Breast epithelium (tissue), 3 donors: ENCODE data around the gene IAH1.

Source experiments
- POLR2AphosphoS5 ChIP-seq, 3 donors: sonication (generic); formaldehyde crosslinking; IDR thresholded peaks; one replicate each; pipeline ENCODE4 v1.6.1; 2017; ENCODE audit warnings: antibody characterized with exemption in 3 of 3
- TF ChIP-seq, protein P1 (sequence below), 3 donors: fragments of 450-650 bp; IDR thresholded peaks; one replicate each; pipeline ENCODE4 v1.5.1; 2016 to 2017; ENCODE audit warnings: antibody characterized with exemption in 3 of 3, mild to moderate bottlenecking in 3 of 3, moderate library complexity in 3 of 3

DNA sequence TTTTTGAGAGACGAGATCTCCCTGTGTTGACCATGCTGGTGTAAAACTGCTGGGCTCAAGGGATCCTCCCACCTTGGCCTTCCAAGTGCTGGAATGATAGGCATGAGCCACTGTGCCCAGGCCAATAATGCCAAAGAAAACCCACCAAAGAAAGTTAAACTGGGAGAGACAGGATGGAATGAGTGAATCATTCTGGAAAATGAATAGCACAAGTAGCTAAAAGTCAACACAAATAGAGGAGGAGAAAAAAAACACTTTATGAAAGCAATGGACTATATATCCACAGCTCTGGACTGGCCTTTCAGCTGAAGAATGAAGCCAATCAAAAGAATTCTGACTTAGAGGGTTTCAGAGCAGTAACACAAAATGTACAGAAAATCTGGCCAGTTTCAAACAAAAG is 23.9 kb downstream of the IAH1 start:
- TF ChIP-seq, protein P1, sequence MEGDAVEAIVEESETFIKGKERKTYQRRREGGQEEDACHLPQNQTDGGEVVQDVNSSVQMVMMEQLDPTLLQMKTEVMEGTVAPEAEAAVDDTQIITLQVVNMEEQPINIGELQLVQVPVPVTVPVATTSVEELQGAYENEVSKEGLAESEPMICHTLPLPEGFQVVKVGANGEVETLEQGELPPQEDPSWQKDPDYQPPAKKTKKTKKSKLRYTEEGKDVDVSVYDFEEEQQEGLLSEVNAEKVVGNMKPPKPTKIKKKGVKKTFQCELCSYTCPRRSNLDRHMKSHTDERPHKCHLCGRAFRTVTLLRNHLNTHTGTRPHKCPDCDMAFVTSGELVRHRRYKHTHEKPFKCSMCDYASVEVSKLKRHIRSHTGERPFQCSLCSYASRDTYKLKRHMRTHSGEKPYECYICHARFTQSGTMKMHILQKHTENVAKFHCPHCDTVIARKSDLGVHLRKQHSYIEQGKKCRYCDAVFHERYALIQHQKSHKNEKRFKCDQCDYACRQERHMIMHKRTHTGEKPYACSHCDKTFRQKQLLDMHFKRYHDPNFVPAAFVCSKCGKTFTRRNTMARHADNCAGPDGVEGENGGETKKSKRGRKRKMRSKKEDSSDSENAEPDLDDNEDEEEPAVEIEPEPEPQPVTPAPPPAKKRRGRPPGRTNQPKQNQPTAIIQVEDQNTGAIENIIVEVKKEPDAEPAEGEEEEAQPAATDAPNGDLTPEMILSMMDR (IDR thresholded peaks at IDR 0.05), result no peak
- TF ChIP-seq POLR2AphosphoS5 (IDR thresholded peaks at IDR 0.05), result no peak
